Natural killer cell (primary cell): ENCODE results near the gene REM1. TPM values are rescaled to one million over a fixed set of nuclear protein-coding genes. Genes with fewer than 3 reads are reported as not detected.
"Not testable (repeated sequence)": the region's sequence is repeated elsewhere in the genome, so short reads cannot be mapped to it uniquely, and the experiment has no call there.

Experiments used
- ATAC-seq, 3 donors: fragments of 150-1000 bp in 2 of 3; fragments of 200-7000 bp in 1 of 3; cut with Tn5 transposase; 1 replicate in 1 of 3; 2 replicates in 2 of 3; pipeline ENCODE4 v1.10.0; 2021; ENCODE audit warnings: mild to moderate bottlenecking in 2 of 3, moderate library complexity in 2 of 3
- DNase-seq, 2 donors: peaks; one replicate each; pipeline versions ENCODE4 v3.0.0 to v3.0.0-alpha.2; 2013 to 2021; ENCODE audit warnings: mixed read lengths in 1 of 2
- H3K27ac ChIP-seq: one replicate; pipeline ENCODE4 v1.5.1; 2013; ENCODE audit warnings: mild to moderate bottlenecking, low read length
- H3K27me3 ChIP-seq: one replicate; pipeline ENCODE4 v1.6.1; 2013; ENCODE audit warnings: low read length; ENCODE audit not compliant: control insufficient read depth, insufficient read depth
- H3K36me3 ChIP-seq: one replicate; pipeline ENCODE4 v1.6.1; 2013; ENCODE audit warnings: low read length; ENCODE audit not compliant: control insufficient read depth, insufficient read depth
- H3K4me1 ChIP-seq: one replicate; pipeline ENCODE4 v1.6.1; 2013; ENCODE audit warnings: low read length; ENCODE audit not compliant: control insufficient read depth, insufficient read depth
- H3K4me3 ChIP-seq: one replicate; pipeline ENCODE4 v1.5.1; 2013; ENCODE audit warnings: low read length
- H3K9me3 ChIP-seq: one replicate; pipeline ENCODE4 v1.6.1; 2013; ENCODE audit warnings: low read length; ENCODE audit not compliant: control insufficient read depth, insufficient read depth
- H3K27ac Mint-ChIP-seq, 2 donors: one replicate each; pipeline ENCODE4 v1.8.0; 2022; ENCODE audit warnings: mild to moderate bottlenecking in 2 of 2, mixed read lengths in 2 of 2, moderate library complexity in 1 of 2
- H3K27me3 Mint-ChIP-seq, 2 donors: one replicate each; pipeline ENCODE4 v1.8.0; 2022; ENCODE audit warnings: low read depth in 2 of 2, mixed read lengths in 2 of 2
- H3K36me3 Mint-ChIP-seq: one replicate; pipeline ENCODE4 v1.8.0; 2022; ENCODE audit warnings: mixed read lengths
- H3K4me1 Mint-ChIP-seq, 2 donors: one replicate each; pipeline ENCODE4 v1.8.0; 2022; ENCODE audit warnings: mixed read lengths in 2 of 2
- H3K4me3 Mint-ChIP-seq: one replicate; pipeline ENCODE4 v1.8.0; 2022; ENCODE audit warnings: mild to moderate bottlenecking, moderate library complexity, mixed read lengths
- H3K9me3 Mint-ChIP-seq, 2 donors: one replicate each; pipeline ENCODE4 v1.8.0; 2022; ENCODE audit warnings: mixed read lengths in 2 of 2
- CTCF ChIP-seq: fragments of 200-600 bp; IDR thresholded peaks from one replicate; pipeline ENCODE4 v1.8.0; 2022; ENCODE audit warnings: antibody characterized with exemption
- WGBS: methylation state at CpG from one replicate; pipeline ENCODE4 v1.1.7; 2013; ENCODE audit warnings: missing lambda C conversion rate; ENCODE audit not compliant: insufficient coverage; 5-methylcytosine and 5-hydroxymethylcytosine counted together
- intact Hi-C: fragments of 100-400 bp; cut with micrococcal nuclease; formaldehyde crosslinking; loops from one replicate; pipeline ENCODE4 v1.14.2; 2022
- total RNA-seq, 4 donors: library from RNA; stranded (reverse); fragments of 120-200 nt in 1 of 4; gene quantifications; one replicate each; pipeline versions ENCODE4 v1.2.3 to v1.2.4, GENCODE V29; 2013 to 2022

The REM1 gene
- total RNA-seq, 3 donors from 2014 or later (not counting 1 experiment from before 2014, with no cell fraction given), result not detected

DNA sequence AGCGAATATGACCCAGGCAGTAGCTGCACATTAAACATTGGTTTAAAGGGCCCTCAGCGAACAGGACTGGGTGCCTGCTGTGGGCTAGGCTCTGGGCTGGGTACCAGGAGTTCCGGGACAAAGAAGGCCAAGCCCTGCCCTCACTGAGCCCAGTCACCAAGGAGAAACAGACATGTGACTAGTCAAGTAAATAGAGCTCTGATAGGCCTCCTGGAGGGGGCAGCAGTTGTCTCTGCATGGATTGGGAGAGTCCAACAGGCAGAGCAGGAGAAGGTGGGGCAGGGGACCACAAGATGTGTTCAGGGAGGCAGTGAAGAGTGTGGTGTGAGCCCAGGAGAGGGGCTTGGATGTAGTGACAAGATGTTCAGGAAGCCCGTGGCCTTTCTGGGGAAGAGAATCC, 42.3 kb downstream of the REM1 start:
- no peaks in the 10 kb centered on the region for H3K9me3 ChIP-seq
- ATAC-seq (no peak), DNase-seq (no peak)
- 86% methylated on average over 4 of the region's 4 CpGs for WGBS
- H3K27me3 ChIP-seq, result no peaks in the 10 kb centered on the region
- H3K4me3 ChIP-seq, result no peak overlapping the region
- Mint-ChIP-seq H3K27me3 (no peaks in the 10 kb centered on the region), H3K4me3 (no peak overlapping the region), H3K9me3 (no peaks in the 10 kb centered on the region), H3K4me1 (peaks cover 18 to 29% of the 10 kb centered on the region in 2 donors), H3K36me3 (no peaks in the 10 kb centered on the region), H3K27ac (no peak overlapping the region)
- H3K36me3 ChIP-seq, result peaks cover 9% of the 10 kb centered on the region
- intact Hi-C loops, result no loop called here
- no peak for TF ChIP-seq CTCF
- peaks cover 38% of the 10 kb centered on the region for H3K4me1 ChIP-seq
- no peak overlapping the region for H3K27ac ChIP-seq

- ATAC-seq, H3K4me3 ChIP-seq, H3K36me3 Mint-ChIP-seq, DNase-seq, H3K27me3 ChIP-seq, intact Hi-C loops, H3K9me3 Mint-ChIP-seq, H3K27ac ChIP-seq, H3K4me3 Mint-ChIP-seq, H3K9me3 ChIP-seq, H3K27me3 Mint-ChIP-seq: not testable (repeated sequence)
- Mint-ChIP-seq H3K4me1 (peaks cover 23 to 34% of the 10 kb centered on the region in 2 donors), H3K27ac (peak overlapping the region in 1 of 2 donors; percentile 12)
- peaks cover 13% of the 10 kb centered on the region for H3K36me3 ChIP-seq
- H3K4me1 ChIP-seq, result peaks cover 17% of the 10 kb centered on the region
- WGBS, result 92% methylated on average over 7 of the region's 7 CpGs
Measured at GRCh38 chr20:31521267-31521666, 46.2 kb downstream of the REM1 start.

GRCh38 chr20:31522731-31523130, 47.6 kb downstream of the REM1 start:
- peaks cover 29 to 34% of the 10 kb centered on the region in 2 donors for H3K4me1 Mint-ChIP-seq
- ATAC-seq, result no peak
- no peaks in the 10 kb centered on the region for H3K9me3 Mint-ChIP-seq
- no peak overlapping the region for H3K27ac Mint-ChIP-seq
- Histone ChIP-seq H3K9me3 (no peaks in the 10 kb centered on the region), H3K4me3 (no peak overlapping the region), H3K36me3 (peaks cover 23% of the 10 kb centered on the region), H3K27ac (no peak overlapping the region), H3K27me3 (no peaks in the 10 kb centered on the region), H3K4me1 (peaks cover 3% of the 10 kb centered on the region)
- intact Hi-C loops, result no loop called here
- DNase-seq, result no peak
- H3K27me3 Mint-ChIP-seq, result no peaks in the 10 kb centered on the region
- H3K36me3 Mint-ChIP-seq, result no peaks in the 10 kb centered on the region
- no peak overlapping the region for H3K4me3 Mint-ChIP-seq
- 94% methylated on average over 6 of the region's 6 CpGs for WGBS
- TF ChIP-seq CTCF, result no peak

- no peaks in the 10 kb centered on the region for H3K27me3 Mint-ChIP-seq
- no peak overlapping the region for H3K4me3 Mint-ChIP-seq
- peaks cover 3% of the 10 kb centered on the region for H3K4me1 ChIP-seq
- H3K4me3 ChIP-seq, result no peak overlapping the region
- peaks cover 29% of the 10 kb centered on the region for H3K36me3 ChIP-seq
- H3K27ac Mint-ChIP-seq, result peak overlapping the region in 1 of 2 donors; percentile 27
- DNase-seq (no peak), ATAC-seq (peak; percentile 42 to 63 (median 44))
- 91% methylated on average over 7 of the region's 8 CpGs for WGBS
- no peaks in the 10 kb centered on the region for H3K27me3 ChIP-seq
- H3K27ac ChIP-seq, result no peak overlapping the region
- H3K9me3 Mint-ChIP-seq, result no peaks in the 10 kb centered on the region
- no peak for TF ChIP-seq CTCF
- H3K9me3 ChIP-seq, result no peaks in the 10 kb centered on the region
- no peaks in the 10 kb centered on the region for H3K36me3 Mint-ChIP-seq
- intact Hi-C loops, result no loop called here
- peaks cover 29 to 34% of the 10 kb centered on the region in 2 donors for H3K4me1 Mint-ChIP-seq
Measured at GRCh38 chr20:31523361-31524283, 48.5 kb downstream of the REM1 start.
